Panc1 (cell line): ENCODE results near the gene TBXAS1. TPM values are rescaled to one million over a fixed set of nuclear protein-coding genes. Genes with fewer than 3 reads are reported as not detected.

Experiments used
- ATAC-seq: fragments of 200-7000 bp; cut with Tn5 transposase; 2 replicates; pipeline ENCODE4 v1.9.1; 2020; ENCODE audit warnings: mild to moderate bottlenecking, moderate library complexity
- BruUV-seq: library from RNA; stranded (reverse); fragments of 400-500 nt; replicated peaks from 2 replicates; lab custom pipeline; 2021; lab: Mats Ljungman, UMichigan
- CTCF ChIA-PET: fragments of 300-600 bp; sonication (Branson Sonifier 250); formaldehyde crosslinking; loops from one replicate; lab custom pipeline; 2022; ENCODE audit warnings: antibody characterized with exemption; lab: Charles Lee
- POLR2A ChIA-PET: fragments of 300-600 bp; sonication (Branson Sonifier 250); formaldehyde crosslinking; loops from one replicate; lab custom pipeline; 2022; ENCODE audit warnings: antibody characterized with exemption; lab: Charles Lee
- DNase-seq: peaks from one replicate; pipeline ENCODE4 v3.0.0-alpha.2; 2010; ENCODE audit warnings: low read depth, low spot score
- H3K27ac ChIP-seq: 2 replicates; pipeline ENCODE4 v1.5.1; 2011; ENCODE audit warnings: mild to moderate bottlenecking, low read length, inconsistent platforms
- H3K27me3 ChIP-seq: fragments of 200-500 bp; sonication (Bioruptor generic); 2 replicates; pipeline ENCODE4 v1.6.0; 2014; ENCODE audit warnings: low read length, inconsistent platforms; ENCODE audit not compliant: control insufficient read depth, insufficient read depth
- H3K36me3 ChIP-seq: fragments of 200-500 bp; sonication (Bioruptor generic); 2 replicates; pipeline ENCODE4 v1.5.1; 2014; ENCODE audit warnings: inconsistent platforms, mild to moderate bottlenecking, low read length, moderate library complexity; ENCODE audit not compliant: control insufficient read depth, insufficient read depth
- H3K4me1 ChIP-seq: 2 replicates; pipeline ENCODE4 v1.5.1; 2011; ENCODE audit warnings: inconsistent platforms, mild to moderate bottlenecking, low read length, moderate library complexity; ENCODE audit not compliant: control insufficient read depth, insufficient read depth
- H3K4me3 ChIP-seq, 2 experiments: 2 replicates each; pipeline ENCODE4 v1.5.1; 2011 to 2012; ENCODE audit warnings: low read depth in 2 of 2, low read length in 2 of 2, mild to moderate bottlenecking in 2 of 2, inconsistent platforms in 1 of 2, moderate library complexity in 1 of 2
- H3K9me3 ChIP-seq: fragments of 200-500 bp; sonication (Bioruptor generic); 2 replicates; pipeline ENCODE4 v1.5.1; 2014; ENCODE audit warnings: low read depth, mild to moderate bottlenecking, inconsistent platforms, low read length, moderate library complexity; ENCODE audit not compliant: control insufficient read depth, insufficient read depth
- CTCF ChIP-seq: fragments of 450-650 bp; IDR thresholded peaks from 2 replicates; pipeline ENCODE4 v1.5.1; 2017; ENCODE audit warnings: mild to moderate bottlenecking
- POLR2AphosphoS5 ChIP-seq: IDR thresholded peaks from 2 replicates; pipeline ENCODE4 v1.6.1; 2012; ENCODE audit warnings: mild to moderate bottlenecking, low read depth, low read length, moderate library complexity
- REST ChIP-seq, 2 experiments: IDR thresholded peaks; 2 replicates each; pipeline ENCODE4 v1.6.1; 2011 to 2012; ENCODE audit warnings: low read depth in 2 of 2, control low read depth in 1 of 2, low read length in 1 of 2, mild to moderate bottlenecking in 1 of 2, moderate library complexity in 1 of 2; ENCODE audit not compliant: insufficient read depth in 1 of 2
- SIN3A ChIP-seq: IDR thresholded peaks from 2 replicates; pipeline ENCODE4 v1.6.1; 2012; ENCODE audit warnings: low read depth, mild to moderate bottlenecking, low read length, moderate library complexity, borderline replicate concordance; ENCODE audit not compliant: insufficient read depth
- TCF7L2 ChIP-seq: IDR thresholded peaks from 2 replicates; pipeline ENCODE4 v1.6.1; 2011; ENCODE audit warnings: mild to moderate bottlenecking, low read depth, low read length, inconsistent platforms
- in situ Hi-C: cut with HindIII; loops from 2 replicates; pipeline ENCODE4 v1.10.0; 2016; ENCODE audit warnings: low sequenced_read_pairs, low pct_unique_long_range_greater_than_20kb
- intact Hi-C: fragments of 100-400 bp; cut with micrococcal nuclease; formaldehyde crosslinking; loops from one replicate; pipeline ENCODE4 v1.10.0; 2022; ENCODE audit not compliant: unreplicated experiment
- total RNA-seq: library from RNA; stranded (reverse); gene quantifications from one replicate; pipeline ENCODE4 v1.2.1, GENCODE V29; 2021; ENCODE audit not compliant: unreplicated experiment

Gene TBXAS1
- total RNA-seq, 1 experiment from 2014 or later: 4.4 TPM

GRCh38 chr7:140057143-140057535 lies 228.1 kb downstream of the TBXAS1 start:
- ChIA-PET CTCF (no interaction called here), POLR2A (interaction anchor here (0.5 kb wide), 1 partner anchor 258 kb away, joined by 3 read pairs; no protein-coding TSS in a partner anchor)
- H3K36me3 ChIP-seq: peaks cover 4% of the 10 kb centered on the region
- no peak overlapping the region for H3K27ac ChIP-seq
- ATAC-seq: no peak
- no peaks in the 10 kb centered on the region for H3K27me3 ChIP-seq
- BruUV-seq: no TSS peak
- TF ChIP-seq TCF7L2: no peak
- no peak for TF ChIP-seq SIN3A
- no peak for TF ChIP-seq CTCF
- TF ChIP-seq POLR2AphosphoS5: no peak
- TF ChIP-seq REST (IDR thresholded peaks at IDR 0.05; ENCODE audit: insufficient read depth in 1 of 2, low read depth in 2 of 2, low read length in 1 of 2): no peak
- H3K4me1 ChIP-seq: peaks cover 31% of the 10 kb centered on the region
- H3K9me3 ChIP-seq: no peaks in the 10 kb centered on the region
- in situ Hi-C loops (no loop called here), intact Hi-C loops (no loop called here)
- DNase-seq: no peak
- H3K4me3 ChIP-seq: no peak overlapping the region

- intact Hi-C loops (no loop called here), in situ Hi-C loops (no loop called here)
- POLR2A ChIA-PET: interaction anchor here (0.6 kb wide), 1 partner anchor 108 kb away, joined by 3 read pairs; no protein-coding TSS in a partner anchor
- no peaks in the 10 kb centered on the region for H3K36me3 ChIP-seq
- H3K4me1 ChIP-seq: peaks cover 33% of the 10 kb centered on the region
- H3K4me3 ChIP-seq: no peak overlapping the region
- CTCF ChIA-PET: no interaction called here
- no peak overlapping the region for H3K27ac ChIP-seq
- DNase-seq (no peak), ATAC-seq (no peak)
- H3K9me3 ChIP-seq: no peaks in the 10 kb centered on the region
- no peak for TF ChIP-seq SIN3A
- no peak for TF ChIP-seq CTCF
- no peak for TF ChIP-seq POLR2AphosphoS5
- TF ChIP-seq TCF7L2: no peak
- no peak for TF ChIP-seq REST (IDR thresholded peaks at IDR 0.05; ENCODE audit: insufficient read depth in 1 of 2, low read depth in 2 of 2, low read length in 1 of 2)
- H3K27me3 ChIP-seq: no peaks in the 10 kb centered on the region
- no TSS peak for BruUV-seq
Measured at GRCh38 chr7:140058517-140058916, 229.5 kb downstream of the TBXAS1 start.
